Measurements from ENCODE around the gene C1orf232. TPM values are rescaled to one million over a fixed set of nuclear protein-coding genes. Genes with fewer than 3 reads are reported as not detected.

Gene C1orf232
- polyA plus RNA-seq, 1 experiment: not detected

DNA sequence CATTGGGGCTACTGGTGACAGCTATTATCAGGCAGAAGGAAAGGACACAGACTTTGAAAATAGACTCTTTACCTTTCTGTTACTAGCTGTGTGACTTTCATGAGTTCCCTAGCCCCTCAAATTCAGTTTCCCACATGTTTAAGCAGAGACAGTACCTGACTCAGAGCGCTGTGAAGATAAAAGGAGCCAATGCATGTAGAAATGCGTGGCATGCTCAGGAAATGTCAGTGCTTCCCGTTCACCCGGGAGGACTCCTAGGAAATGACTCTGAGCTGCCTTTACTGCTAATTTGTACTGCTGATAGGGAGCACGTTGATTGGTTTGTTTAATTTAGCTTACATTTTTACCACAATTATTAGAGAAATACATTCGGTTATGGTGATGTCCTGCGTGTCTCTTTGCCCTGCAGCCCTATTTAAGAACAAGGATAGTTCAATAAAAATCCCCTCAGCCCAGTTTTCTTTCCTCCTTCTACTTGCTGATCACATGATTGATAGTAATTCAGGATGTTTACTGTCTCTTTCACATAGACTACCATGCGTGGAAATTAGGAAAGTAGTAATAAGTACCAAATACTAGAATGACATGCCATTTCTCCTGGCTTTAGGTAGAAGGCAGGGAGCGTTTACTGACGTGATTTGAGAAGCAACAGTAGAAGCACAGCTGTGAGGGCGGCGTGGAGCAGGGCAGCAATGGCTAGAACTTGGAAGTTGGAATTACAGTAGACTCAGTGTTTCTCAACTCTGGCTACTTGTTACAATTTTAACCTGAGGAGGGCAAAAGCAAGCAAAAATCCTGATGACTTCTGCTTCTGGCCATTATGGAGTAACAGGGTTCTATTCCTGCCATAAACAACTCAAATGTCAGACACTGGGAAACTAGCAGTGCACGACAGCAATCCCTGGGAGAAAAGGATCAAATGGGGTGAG, 41.3 kb downstream of the C1orf232 start:
- no peak for DNase-seq (ENCODE audit: low read depth, low spot score)
- H3K4me3 ChIP-seq (ENCODE audit: low read depth, low read length): no peak overlapping the region
- CTCF ChIA-PET: interaction anchor here (1.0 to 4.5 kb wide), 4 partner anchors 9 to 232 kb away, joined by 3 to 25 read pairs (median 4); no protein-coding TSS in a partner anchor
- POLR2A ChIA-PET: interaction anchor here (0.5 kb wide), 1 partner anchor 1027 kb away, joined by 7 read pairs; the partner anchor contains the start of gene SLC9A1
- TF ChIP-seq, protein P1, sequence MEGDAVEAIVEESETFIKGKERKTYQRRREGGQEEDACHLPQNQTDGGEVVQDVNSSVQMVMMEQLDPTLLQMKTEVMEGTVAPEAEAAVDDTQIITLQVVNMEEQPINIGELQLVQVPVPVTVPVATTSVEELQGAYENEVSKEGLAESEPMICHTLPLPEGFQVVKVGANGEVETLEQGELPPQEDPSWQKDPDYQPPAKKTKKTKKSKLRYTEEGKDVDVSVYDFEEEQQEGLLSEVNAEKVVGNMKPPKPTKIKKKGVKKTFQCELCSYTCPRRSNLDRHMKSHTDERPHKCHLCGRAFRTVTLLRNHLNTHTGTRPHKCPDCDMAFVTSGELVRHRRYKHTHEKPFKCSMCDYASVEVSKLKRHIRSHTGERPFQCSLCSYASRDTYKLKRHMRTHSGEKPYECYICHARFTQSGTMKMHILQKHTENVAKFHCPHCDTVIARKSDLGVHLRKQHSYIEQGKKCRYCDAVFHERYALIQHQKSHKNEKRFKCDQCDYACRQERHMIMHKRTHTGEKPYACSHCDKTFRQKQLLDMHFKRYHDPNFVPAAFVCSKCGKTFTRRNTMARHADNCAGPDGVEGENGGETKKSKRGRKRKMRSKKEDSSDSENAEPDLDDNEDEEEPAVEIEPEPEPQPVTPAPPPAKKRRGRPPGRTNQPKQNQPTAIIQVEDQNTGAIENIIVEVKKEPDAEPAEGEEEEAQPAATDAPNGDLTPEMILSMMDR (IDR thresholded peaks at IDR 0.05; ENCODE audit: low read depth, low read length): no peak
- H3K9me3 ChIP-seq (ENCODE audit: control insufficient read depth, insufficient read depth, low read length): no peaks in the 10 kb centered on the region
- H3K27me3 ChIP-seq (ENCODE audit: control insufficient read depth, insufficient read depth, low read length): peaks cover 13% of the 10 kb centered on the region
- no peak overlapping the region for H3K27ac ChIP-seq (ENCODE audit: low read depth, low read length)

DNA sequence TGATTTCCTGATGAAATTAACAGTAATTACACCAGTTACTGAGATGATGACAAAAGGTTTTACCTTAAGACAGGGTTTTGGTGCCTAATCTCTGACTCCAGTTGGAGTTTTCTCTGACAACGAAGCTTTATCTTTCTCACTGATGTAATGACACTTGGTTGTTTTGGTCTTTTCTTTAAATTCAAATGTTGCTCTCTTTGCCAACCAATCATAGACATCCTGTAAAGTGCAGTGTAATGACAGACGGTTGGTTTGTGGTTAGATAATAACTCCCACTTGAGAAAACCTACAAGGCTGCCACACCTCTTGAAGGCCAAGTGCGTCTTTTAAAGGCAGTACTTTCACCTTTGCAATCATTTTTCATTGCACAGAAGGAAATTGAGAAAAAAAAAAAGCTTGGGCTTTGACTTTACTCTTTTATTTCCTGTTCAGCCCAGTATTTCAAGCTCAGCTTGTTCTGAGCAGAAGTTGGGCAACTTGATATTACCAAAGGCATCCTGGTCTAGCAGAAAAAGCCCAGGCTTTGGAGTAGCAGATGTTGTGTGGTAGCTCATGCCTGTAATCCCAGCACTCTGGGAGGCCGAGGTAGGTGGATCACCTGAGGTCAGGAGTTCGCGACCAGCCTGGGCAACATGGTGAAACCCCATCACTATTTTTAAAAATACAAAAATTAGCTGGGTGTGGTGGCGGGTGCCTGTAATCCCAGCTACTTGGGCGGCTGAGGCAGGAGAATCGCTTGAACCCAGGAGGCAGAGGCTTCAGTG, 42.3 kb downstream of the C1orf232 start:
- ChIA-PET CTCF (interaction anchor here (0.6 to 4.5 kb wide), 8 partner anchors 8 to 291 kb away, joined by 3 to 25 read pairs (median 4); partner anchors contain the start of gene CEP85), POLR2A (no interaction called here)
- Histone ChIP-seq H3K9me3 (ENCODE audit: control insufficient read depth, insufficient read depth, low read length) (no peaks in the 10 kb centered on the region), H3K27me3 (ENCODE audit: control insufficient read depth, insufficient read depth, low read length) (peaks cover 5% of the 10 kb centered on the region), H3K27ac (ENCODE audit: low read depth, low read length) (no peak overlapping the region), H3K4me3 (ENCODE audit: low read depth, low read length) (no peak overlapping the region)
- DNase-seq (ENCODE audit: low read depth, low spot score): no peak
- TF ChIP-seq, protein P1 (IDR thresholded peaks at IDR 0.05; ENCODE audit: low read depth, low read length): no peak

DNA sequence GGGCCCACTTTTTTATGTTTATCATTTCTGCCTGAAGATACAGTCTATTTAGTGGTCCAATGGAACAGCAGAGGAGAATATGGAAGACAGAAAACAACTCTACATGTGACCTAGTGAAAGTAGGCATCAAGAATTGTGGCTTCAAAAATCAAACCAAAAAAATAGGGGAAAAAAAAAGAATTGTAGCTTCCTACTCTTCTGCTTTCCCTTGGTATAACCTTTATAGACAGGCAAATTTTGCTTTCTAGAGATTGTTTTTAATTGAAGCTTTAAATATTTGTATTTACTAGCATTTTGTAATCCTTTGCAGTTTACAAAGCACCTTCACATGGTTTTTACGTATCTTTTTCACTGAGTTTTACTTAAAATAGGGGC, 42.8 kb downstream of the C1orf232 start:
- Histone ChIP-seq H3K4me3 (ENCODE audit: low read depth, low read length) (no peak overlapping the region), H3K27me3 (ENCODE audit: control insufficient read depth, insufficient read depth, low read length) (peaks cover 5% of the 10 kb centered on the region), H3K27ac (ENCODE audit: low read depth, low read length) (no peak overlapping the region), H3K9me3 (ENCODE audit: control insufficient read depth, insufficient read depth, low read length) (no peaks in the 10 kb centered on the region)
- TF ChIP-seq, protein P1 (IDR thresholded peaks at IDR 0.05; ENCODE audit: low read depth, low read length): no peak
- POLR2A ChIA-PET: no interaction called here
- DNase-seq (ENCODE audit: low read depth, low spot score): no peak
- CTCF ChIA-PET: interaction anchor here (1.1 to 4.5 kb wide), 5 partner anchors 8 to 291 kb away, joined by 3 to 25 read pairs (median 5); partner anchors contain the start of gene CEP85

DNA sequence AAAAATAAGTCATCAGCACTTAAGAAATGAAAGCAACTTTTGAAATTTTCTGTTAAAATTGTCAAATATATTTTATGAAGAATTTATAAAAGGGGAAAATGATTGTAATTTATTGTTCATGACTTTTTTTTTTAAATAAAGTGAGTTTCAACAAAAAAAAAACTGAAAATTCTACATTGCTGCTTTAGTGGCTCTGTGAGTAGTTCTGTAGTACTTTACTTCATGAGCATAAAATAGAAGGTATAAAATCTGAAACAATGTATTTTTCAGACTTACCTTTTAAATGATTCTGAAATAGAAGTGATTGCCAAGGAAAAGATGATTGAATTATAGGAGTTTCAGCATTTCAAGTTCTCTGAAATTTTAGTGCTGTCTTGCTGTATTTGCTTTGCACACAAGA, 43.4 kb downstream of the C1orf232 start:
- ChIA-PET POLR2A (no interaction called here), CTCF (interaction anchor here (1.3 to 4.5 kb wide), 3 partner anchors 19 to 292 kb away, joined by 5 to 41 read pairs (median 25); no protein-coding TSS in a partner anchor)
- H3K27ac ChIP-seq (ENCODE audit: low read depth, low read length): no peak overlapping the region
- H3K27me3 ChIP-seq (ENCODE audit: control insufficient read depth, insufficient read depth, low read length): peaks cover 3% of the 10 kb centered on the region
- TF ChIP-seq, protein P1 (IDR thresholded peaks at IDR 0.05; ENCODE audit: low read depth, low read length): no peak
- H3K4me3 ChIP-seq (ENCODE audit: low read depth, low read length): no peak overlapping the region
- DNase-seq (ENCODE audit: low read depth, low spot score): no peak
- H3K9me3 ChIP-seq (ENCODE audit: control insufficient read depth, insufficient read depth, low read length): no peaks in the 10 kb centered on the region

Measured in AG04450 (cell line).